SK-N-SH (cell line): ENCODE measurements around the gene FZD1. TPM values are rescaled to one million over a fixed set of nuclear protein-coding genes. Genes with fewer than 3 reads are reported as not detected.

ENCODE experiments used
- CTCF ChIA-PET: fragments of 300-600, 350-600 bp; formaldehyde crosslinking; extraction: SDS; loops from one replicate; lab custom pipeline; 2021; lab: Yijun Ruan, JAX
- POLR2A ChIA-PET: fragments of 350-600 bp; sonication (Branson Sonifier 250); formaldehyde crosslinking; extraction: SDS; loops from one replicate; lab custom pipeline; 2020; ENCODE audit warnings: antibody characterized with exemption, inconsistent platforms; lab: Yijun Ruan, JAX
- DNase-seq: peaks from one replicate; pipeline ENCODE4 v3.0.0; 2012
- H2AFZ ChIP-seq: fragments of 200-600 bp; sonication (generic); 2 replicates; pipeline ENCODE4 v1.8.1; 2016; ENCODE audit warnings: antibody characterized with exemption, mild to moderate bottlenecking, low read depth
- H3F3A ChIP-seq: fragments of 200-600 bp; sonication (generic); replicated peaks from 2 replicates; pipeline ENCODE3; 2016; ENCODE audit warnings: antibody characterized with exemption, mild to moderate bottlenecking; ENCODE audit not compliant: insufficient read depth
- H3K27ac ChIP-seq, 2 experiments: fragments of 200-500 bp in 1 of 2; fragments of 200-600 bp in 1 of 2; sonication (Bioruptor generic) in 1 of 2; sonication (generic), shearing (Covaris generic) in 1 of 2; 2 replicates each; pipeline versions ENCODE4 v1.5.1 to v1.6.1; 2014 to 2016; ENCODE audit warnings: low read depth in 2 of 2, inconsistent platforms in 1 of 2, low read length in 1 of 2, mild to moderate bottlenecking in 1 of 2, mixed read lengths in 1 of 2
- H3K27me3 ChIP-seq: fragments of 200-600 bp; sonication (generic), shearing (Covaris generic); 2 replicates; pipeline ENCODE4 v1.6.1; 2016; ENCODE audit warnings: mixed run types; ENCODE audit not compliant: insufficient read depth
- H3K36me3 ChIP-seq, 2 experiments: fragments of 200-500 bp in 1 of 2; fragments of 200-600 bp in 1 of 2; sonication (Bioruptor generic) in 1 of 2; sonication (generic) in 1 of 2; replicated peaks in 1 of 2; 2 replicates each; pipeline versions ENCODE3 to v1.5.1; 2014 to 2016; ENCODE audit warnings: low read length in 1 of 2, mild to moderate bottlenecking in 1 of 2; ENCODE audit not compliant: insufficient read depth in 2 of 2, control insufficient read depth in 1 of 2
- H3K4me1 ChIP-seq, 2 experiments: fragments of 200-500 bp in 1 of 2; fragments of 200-600 bp in 1 of 2; sonication (Bioruptor generic) in 1 of 2; sonication (generic), shearing (Covaris generic) in 1 of 2; 2 replicates each; pipeline versions ENCODE4 v1.5.1 to v1.6.1; 2014 to 2016; ENCODE audit warnings: low read depth in 1 of 2, low read length in 1 of 2, mixed run types in 1 of 2; ENCODE audit not compliant: insufficient read depth in 2 of 2, control insufficient read depth in 1 of 2
- H3K4me2 ChIP-seq: fragments of 200-600 bp; sonication (generic), shearing (Covaris generic); 2 replicates; pipeline ENCODE4 v1.6.1; 2017; ENCODE audit warnings: mixed run types
- H3K4me3 ChIP-seq, 2 experiments: fragments of 200-500 bp in 1 of 2; fragments of 200-600 bp in 1 of 2; sonication (Bioruptor generic) in 1 of 2; sonication (generic), shearing (Covaris generic) in 1 of 2; 2 replicates each; pipeline versions ENCODE4 v1.5.1 to v1.8.1; 2014 to 2016; ENCODE audit warnings: low read depth in 2 of 2, inconsistent platforms in 1 of 2, low read length in 1 of 2, mild to moderate bottlenecking in 1 of 2, mixed read lengths in 1 of 2, moderate library complexity in 1 of 2
- H3K79me2 ChIP-seq: fragments of 200-600 bp; sonication (generic); 2 replicates; pipeline ENCODE4 v1.8.1; 2017; ENCODE audit warnings: mild to moderate bottlenecking; ENCODE audit not compliant: insufficient read depth
- H3K9ac ChIP-seq: fragments of 200-600 bp; sonication (generic); 2 replicates; pipeline ENCODE4 v1.6.1; 2017; ENCODE audit warnings: mixed run types
- H3K9me2 ChIP-seq: fragments of 200-600 bp; sonication (generic); 2 replicates; pipeline ENCODE4 v1.6.1; 2017; ENCODE audit warnings: mixed run types
- H3K9me3 ChIP-seq: fragments of 200-600 bp; sonication (generic); 2 replicates; pipeline ENCODE4 v1.6.1; 2017; ENCODE audit warnings: mixed run types, mild to moderate bottlenecking, moderate library complexity
- H4K20me1 ChIP-seq: fragments of 200-600 bp; sonication (generic); 2 replicates; pipeline ENCODE4 v1.6.1; 2017; ENCODE audit warnings: mild to moderate bottlenecking, mixed run types; ENCODE audit not compliant: insufficient read depth
- CHD2 ChIP-seq: fragments of 150-350 bp; IDR thresholded peaks from 2 replicates; pipeline ENCODE4 v1.6.1; 2018; ENCODE audit warnings: low read length; ENCODE audit not compliant: partially characterized antibody
- EP300 ChIP-seq, 2 experiments: IDR thresholded peaks; 2 replicates each; pipeline versions ENCODE4 v1.4.0 to v1.6.1; 2012; ENCODE audit warnings: borderline replicate concordance in 1 of 2, low read depth in 1 of 2, low read length in 1 of 2
- FOXJ3 ChIP-seq: sonication (generic); formaldehyde crosslinking; IDR thresholded peaks from 2 replicates; pipeline ENCODE4 v1.5.1; 2020; ENCODE audit warnings: mild to moderate bottlenecking, missing genetic modification reagents
- FOXM1 ChIP-seq: IDR thresholded peaks from 2 replicates; pipeline ENCODE4 v1.4.0; 2012; ENCODE audit warnings: low read depth, mild to moderate bottlenecking
- GABPA ChIP-seq: IDR thresholded peaks from 2 replicates; pipeline ENCODE4 v1.4.0; 2012; ENCODE audit warnings: low read depth, mild to moderate bottlenecking
- GATA2 ChIP-seq: sonication (generic); formaldehyde crosslinking; IDR thresholded peaks from 2 replicates; pipeline ENCODE4 v1.5.0; 2020; ENCODE audit warnings: mild to moderate bottlenecking, missing genetic modification reagents
- MXI1 ChIP-seq: IDR thresholded peaks from 2 replicates; pipeline ENCODE4 v1.6.1; 2012; ENCODE audit warnings: mild to moderate bottlenecking, low read depth, low read length, improper control_type of control experiment
- NFIC ChIP-seq: IDR thresholded peaks from 2 replicates; pipeline ENCODE4 v1.4.0; 2012; ENCODE audit warnings: borderline replicate concordance
- NRF1 ChIP-seq: IDR thresholded peaks from 2 replicates; pipeline ENCODE4 v1.6.1; 2012; ENCODE audit warnings: low read depth, mild to moderate bottlenecking, low read length
- RCOR1 ChIP-seq: fragments of 150-350 bp; IDR thresholded peaks from 2 replicates; pipeline ENCODE4 v1.6.1; 2017; ENCODE audit warnings: antibody characterized with exemption, low read length
- RFX5 ChIP-seq: IDR thresholded peaks from 2 replicates; pipeline ENCODE4 v1.6.1; 2012; ENCODE audit warnings: mild to moderate bottlenecking, improper control_type of control experiment, low read length
- RXRA ChIP-seq: IDR thresholded peaks from 2 replicates; pipeline ENCODE4 v1.4.0; 2012; ENCODE audit warnings: low read depth, mild to moderate bottlenecking, borderline replicate concordance
- SMC3 ChIP-seq: IDR thresholded peaks from 2 replicates; pipeline ENCODE4 v1.6.1; 2012; ENCODE audit warnings: low read depth, low read length, improper control_type of control experiment
- TCF12 ChIP-seq: IDR thresholded peaks from 2 replicates; pipeline ENCODE4 v1.4.0; 2012
- TEAD4 ChIP-seq: IDR thresholded peaks from 2 replicates; pipeline ENCODE4 v1.4.0; 2012; ENCODE audit warnings: mild to moderate bottlenecking, borderline replicate concordance; ENCODE audit not compliant: insufficient read depth
- YY1 ChIP-seq: IDR thresholded peaks from 2 replicates; pipeline ENCODE4 v1.4.0; 2012; ENCODE audit warnings: low read depth, mild to moderate bottlenecking
- WGBS: methylation state at CpG from one replicate; pipeline ENCODE4 v1.1.6; 2017; ENCODE audit warnings: low lambda C conversion rate; 5-methylcytosine and 5-hydroxymethylcytosine counted together
- polyA plus RNA-seq, 3 experiments: library from polyadenylated mRNA; depleted of rRNA; stranded (reverse); fragments of >200 nt; gene quantifications; 2 replicates each; pipeline ENCODE4 v1.2.3, GENCODE V29; 2012
- TF ChIP-seq, protein P1 (sequence below): IDR thresholded peaks from 2 replicates; pipeline ENCODE4 v1.4.0; 2012; ENCODE audit warnings: low read depth
- TF ChIP-seq, protein P2 (sequence below): fragments of 200-600 bp; sonication (generic); IDR thresholded peaks from 2 replicates; pipeline ENCODE4 v1.6.1; 2017; ENCODE audit warnings: antibody characterized with exemption, mild to moderate bottlenecking, moderate library complexity
- TF ChIP-seq, protein P3 (sequence below): IDR thresholded peaks from 2 replicates; pipeline ENCODE4 v1.4.0; 2012; ENCODE audit warnings: low read depth, borderline replicate concordance
- TF ChIP-seq, protein P4 (sequence below): IDR thresholded peaks from 2 replicates; pipeline ENCODE4; 2012
- TF ChIP-seq, protein P5 (sequence below): IDR thresholded peaks from 2 replicates; pipeline ENCODE4 v1.6.1; 2012; ENCODE audit warnings: mild to moderate bottlenecking, low read depth, low read length, moderate library complexity

FZD1 gene
- polyA plus RNA-seq, 1 of the 3 experiments (the other 2 are of a cell fraction), result 3.8 TPM

DNA sequence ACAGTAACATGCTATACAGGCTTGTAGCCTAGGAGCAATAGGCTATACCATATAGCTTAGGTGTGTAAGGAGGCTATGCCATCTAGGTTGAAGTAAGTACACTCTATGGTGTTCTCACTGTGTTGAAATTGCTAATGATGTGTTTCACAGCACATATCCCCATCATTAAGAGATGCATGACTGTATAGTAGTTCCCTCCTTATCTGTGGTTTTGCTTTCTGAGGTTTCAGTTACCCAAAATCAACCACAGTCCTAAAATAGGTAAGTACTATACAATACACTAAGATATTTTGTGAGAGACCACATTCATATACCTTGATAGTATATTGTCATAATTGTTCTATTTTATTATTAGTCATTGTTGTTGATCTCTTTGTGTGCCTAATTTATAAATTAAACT is 12.7 kb downstream of the FZD1 start:
- peaks cover 0 to 3% of the 10 kb centered on the region in 2 experiments; a peak in 3 of 4 replicates for H3K4me1 ChIP-seq
- POLR2A ChIA-PET, result no interaction called here
- H2AFZ ChIP-seq, result no peak overlapping the region
- TF ChIP-seq, protein P1, sequence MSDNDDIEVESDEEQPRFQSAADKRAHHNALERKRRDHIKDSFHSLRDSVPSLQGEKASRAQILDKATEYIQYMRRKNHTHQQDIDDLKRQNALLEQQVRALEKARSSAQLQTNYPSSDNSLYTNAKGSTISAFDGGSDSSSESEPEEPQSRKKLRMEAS, result no peak
- no peak for TF ChIP-seq EP300 (IDR thresholded peaks at IDR 0.05; ENCODE audit: borderline replicate concordance in 1 of 2, low read depth in 1 of 2, low read length in 1 of 2)
- TF ChIP-seq, protein P2, sequence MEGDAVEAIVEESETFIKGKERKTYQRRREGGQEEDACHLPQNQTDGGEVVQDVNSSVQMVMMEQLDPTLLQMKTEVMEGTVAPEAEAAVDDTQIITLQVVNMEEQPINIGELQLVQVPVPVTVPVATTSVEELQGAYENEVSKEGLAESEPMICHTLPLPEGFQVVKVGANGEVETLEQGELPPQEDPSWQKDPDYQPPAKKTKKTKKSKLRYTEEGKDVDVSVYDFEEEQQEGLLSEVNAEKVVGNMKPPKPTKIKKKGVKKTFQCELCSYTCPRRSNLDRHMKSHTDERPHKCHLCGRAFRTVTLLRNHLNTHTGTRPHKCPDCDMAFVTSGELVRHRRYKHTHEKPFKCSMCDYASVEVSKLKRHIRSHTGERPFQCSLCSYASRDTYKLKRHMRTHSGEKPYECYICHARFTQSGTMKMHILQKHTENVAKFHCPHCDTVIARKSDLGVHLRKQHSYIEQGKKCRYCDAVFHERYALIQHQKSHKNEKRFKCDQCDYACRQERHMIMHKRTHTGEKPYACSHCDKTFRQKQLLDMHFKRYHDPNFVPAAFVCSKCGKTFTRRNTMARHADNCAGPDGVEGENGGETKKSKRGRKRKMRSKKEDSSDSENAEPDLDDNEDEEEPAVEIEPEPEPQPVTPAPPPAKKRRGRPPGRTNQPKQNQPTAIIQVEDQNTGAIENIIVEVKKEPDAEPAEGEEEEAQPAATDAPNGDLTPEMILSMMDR, result no peak
- TF ChIP-seq TEAD4, result no peak
- no peak for TF ChIP-seq FOXM1
- no peak for TF ChIP-seq MXI1
- TF ChIP-seq FOXJ3, result no peak
- TF ChIP-seq SMC3, result no peak
- TF ChIP-seq CHD2, result no peak
- no peak for TF ChIP-seq RCOR1
- no peak for TF ChIP-seq TCF12
- no peaks in the 10 kb centered on the region for H3K9me2 ChIP-seq
- H4K20me1 ChIP-seq, result no peaks in the 10 kb centered on the region
- no peak overlapping the region for H3K4me3 ChIP-seq
- H3K36me3 ChIP-seq, result no peaks in the 10 kb centered on the region
- no peaks in the 10 kb centered on the region for H3K9me3 ChIP-seq
- H3K79me2 ChIP-seq, result no peaks in the 10 kb centered on the region
- CTCF ChIA-PET, result interaction anchor here (1.6 kb wide), 1 partner anchor 120 kb away, joined by 3 read pairs; no protein-coding TSS in a partner anchor
- H3F3A ChIP-seq, result no peaks in the 10 kb centered on the region
- DNase-seq, result no peak
- no peak overlapping the region for H3K27ac ChIP-seq
- H3K4me2 ChIP-seq, result no peak overlapping the region
- H3K9ac ChIP-seq, result no peak overlapping the region
- no peaks in the 10 kb centered on the region for H3K27me3 ChIP-seq

DNA sequence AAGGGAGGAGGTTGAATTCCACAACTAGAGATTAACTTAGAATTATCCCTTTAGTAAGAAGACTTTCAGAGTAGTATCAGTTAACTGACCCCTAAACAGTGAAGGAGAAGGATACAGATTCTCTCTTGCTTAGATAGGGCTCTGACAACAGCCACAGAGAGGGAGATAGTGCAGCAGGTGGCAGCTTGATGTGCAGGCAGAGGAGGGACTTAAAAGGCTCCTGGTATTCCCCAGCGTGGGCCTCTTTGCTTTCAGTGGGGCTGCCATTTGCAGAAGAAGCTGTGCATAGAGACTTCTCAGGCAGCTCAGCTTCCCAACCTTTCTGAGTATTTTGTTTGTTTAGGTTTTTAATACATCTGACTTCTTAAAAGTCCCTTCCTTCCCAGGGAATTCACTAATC is 16.0 kb downstream of the FZD1 start:
- WGBS, result 60% methylated on average over 1 of the region's 1 CpG

More for the DNA sequence above, 16.0 kb downstream of the FZD1 start:
- H3K4me1 ChIP-seq, result peaks cover under 1 to 3% of the 10 kb centered on the region in 2 experiments; a peak in 3 of 4 replicates
- no peak for DNase-seq
- H2AFZ ChIP-seq, result no peak overlapping the region
- no peak for TF ChIP-seq GATA2 (CRISPR knock-in tag)
- no peak for TF ChIP-seq TEAD4
- TF ChIP-seq, protein P3, sequence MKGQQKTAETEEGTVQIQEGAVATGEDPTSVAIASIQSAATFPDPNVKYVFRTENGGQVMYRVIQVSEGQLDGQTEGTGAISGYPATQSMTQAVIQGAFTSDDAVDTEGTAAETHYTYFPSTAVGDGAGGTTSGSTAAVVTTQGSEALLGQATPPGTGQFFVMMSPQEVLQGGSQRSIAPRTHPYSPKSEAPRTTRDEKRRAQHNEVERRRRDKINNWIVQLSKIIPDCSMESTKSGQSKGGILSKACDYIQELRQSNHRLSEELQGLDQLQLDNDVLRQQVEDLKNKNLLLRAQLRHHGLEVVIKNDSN, result no peak
- TF ChIP-seq, protein P4, sequence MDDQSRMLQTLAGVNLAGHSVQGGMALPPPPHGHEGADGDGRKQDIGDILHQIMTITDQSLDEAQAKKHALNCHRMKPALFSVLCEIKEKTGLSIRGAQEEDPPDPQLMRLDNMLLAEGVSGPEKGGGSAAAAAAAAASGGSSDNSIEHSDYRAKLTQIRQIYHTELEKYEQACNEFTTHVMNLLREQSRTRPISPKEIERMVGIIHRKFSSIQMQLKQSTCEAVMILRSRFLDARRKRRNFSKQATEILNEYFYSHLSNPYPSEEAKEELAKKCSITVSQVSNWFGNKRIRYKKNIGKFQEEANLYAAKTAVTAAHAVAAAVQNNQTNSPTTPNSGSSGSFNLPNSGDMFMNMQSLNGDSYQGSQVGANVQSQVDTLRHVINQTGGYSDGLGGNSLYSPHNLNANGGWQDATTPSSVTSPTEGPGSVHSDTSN, result no peak
- no peak for TF ChIP-seq NRF1
- TF ChIP-seq, protein P5, sequence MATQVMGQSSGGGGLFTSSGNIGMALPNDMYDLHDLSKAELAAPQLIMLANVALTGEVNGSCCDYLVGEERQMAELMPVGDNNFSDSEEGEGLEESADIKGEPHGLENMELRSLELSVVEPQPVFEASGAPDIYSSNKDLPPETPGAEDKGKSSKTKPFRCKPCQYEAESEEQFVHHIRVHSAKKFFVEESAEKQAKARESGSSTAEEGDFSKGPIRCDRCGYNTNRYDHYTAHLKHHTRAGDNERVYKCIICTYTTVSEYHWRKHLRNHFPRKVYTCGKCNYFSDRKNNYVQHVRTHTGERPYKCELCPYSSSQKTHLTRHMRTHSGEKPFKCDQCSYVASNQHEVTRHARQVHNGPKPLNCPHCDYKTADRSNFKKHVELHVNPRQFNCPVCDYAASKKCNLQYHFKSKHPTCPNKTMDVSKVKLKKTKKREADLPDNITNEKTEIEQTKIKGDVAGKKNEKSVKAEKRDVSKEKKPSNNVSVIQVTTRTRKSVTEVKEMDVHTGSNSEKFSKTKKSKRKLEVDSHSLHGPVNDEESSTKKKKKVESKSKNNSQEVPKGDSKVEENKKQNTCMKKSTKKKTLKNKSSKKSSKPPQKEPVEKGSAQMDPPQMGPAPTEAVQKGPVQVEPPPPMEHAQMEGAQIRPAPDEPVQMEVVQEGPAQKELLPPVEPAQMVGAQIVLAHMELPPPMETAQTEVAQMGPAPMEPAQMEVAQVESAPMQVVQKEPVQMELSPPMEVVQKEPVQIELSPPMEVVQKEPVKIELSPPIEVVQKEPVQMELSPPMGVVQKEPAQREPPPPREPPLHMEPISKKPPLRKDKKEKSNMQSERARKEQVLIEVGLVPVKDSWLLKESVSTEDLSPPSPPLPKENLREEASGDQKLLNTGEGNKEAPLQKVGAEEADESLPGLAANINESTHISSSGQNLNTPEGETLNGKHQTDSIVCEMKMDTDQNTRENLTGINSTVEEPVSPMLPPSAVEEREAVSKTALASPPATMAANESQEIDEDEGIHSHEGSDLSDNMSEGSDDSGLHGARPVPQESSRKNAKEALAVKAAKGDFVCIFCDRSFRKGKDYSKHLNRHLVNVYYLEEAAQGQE, result no peak
- TF ChIP-seq RFX5, result no peak
- no peak for TF ChIP-seq RXRA
- TF ChIP-seq YY1, result no peak
- no peak for TF ChIP-seq GABPA
- no peak for TF ChIP-seq NFIC
- no peak for TF ChIP-seq CHD2
- ChIA-PET CTCF (no interaction called here), POLR2A (no interaction called here)
- H3K9me3 ChIP-seq, result no peaks in the 10 kb centered on the region
- no peak overlapping the region for H3K27ac ChIP-seq
- H3K4me3 ChIP-seq, result no peak overlapping the region
- no peaks in the 10 kb centered on the region for H4K20me1 ChIP-seq
- no peaks in the 10 kb centered on the region for H3K27me3 ChIP-seq
- no peak overlapping the region for H3K4me2 ChIP-seq
- H3F3A ChIP-seq, result no peaks in the 10 kb centered on the region
- H3K36me3 ChIP-seq, result no peaks in the 10 kb centered on the region
- no peaks in the 10 kb centered on the region for H3K9me2 ChIP-seq
- no peaks in the 10 kb centered on the region for H3K79me2 ChIP-seq
- H3K9ac ChIP-seq, result no peak overlapping the region
